ENCODE results near the gene WDPCP.
"Not testable (repeated sequence)": the region's sequence is repeated elsewhere in the genome, so short reads cannot be mapped to it uniquely, and the experiment has no call there.

WDPCP gene

GRCh38 chr2:63344575-63345284 is 243.5 kb downstream of the WDPCP start:
- H3K4me3 ChIP-seq (ENCODE audit: low read depth, low read length), result no peak overlapping the region
- TF ChIP-seq CTCF (IDR thresholded peaks at IDR 0.05; ENCODE audit: insufficient read depth, low read depth, low read length, missing control alignments), result no peak
- peak; percentile 37 for DNase-seq (ENCODE audit: low read depth)

GRCh38 chr2:63343397-63344109 is 244.7 kb downstream of the WDPCP start:
- H3K4me3 ChIP-seq (ENCODE audit: low read depth, low read length), result no peak overlapping the region
- TF ChIP-seq CTCF (IDR thresholded peaks at IDR 0.05; ENCODE audit: insufficient read depth, low read depth, low read length, missing control alignments), result no peak
- DNase-seq (ENCODE audit: low read depth), result no peak

- TF ChIP-seq CTCF (IDR thresholded peaks at IDR 0.05; ENCODE audit: insufficient read depth, low read depth, low read length, missing control alignments), result no peak
- DNase-seq (ENCODE audit: low read depth), result no peak
- no peak overlapping the region for H3K4me3 ChIP-seq (ENCODE audit: low read depth, low read length)
Measured at GRCh38 chr2:63340443-63340842, 247.8 kb downstream of the WDPCP start.

GRCh38 chr2:63334910-63335309 is 253.4 kb downstream of the WDPCP start:
- no peak for TF ChIP-seq CTCF (IDR thresholded peaks at IDR 0.05; ENCODE audit: insufficient read depth, low read depth, low read length, missing control alignments)
- DNase-seq (ENCODE audit: low read depth), result no peak
- H3K4me3 ChIP-seq (ENCODE audit: low read depth, low read length), result no peak overlapping the region

- DNase-seq (ENCODE audit: low read depth), result no peak
- TF ChIP-seq CTCF (IDR thresholded peaks at IDR 0.05; ENCODE audit: insufficient read depth, low read depth, low read length, missing control alignments), result no peak
- no peak overlapping the region for H3K4me3 ChIP-seq (ENCODE audit: low read depth, low read length)
Measured at GRCh38 chr2:63326473-63326872, 261.8 kb downstream of the WDPCP start.

GRCh38 chr2:63323662-63324061 is 264.6 kb downstream of the WDPCP start:
- not testable (repeated sequence) for DNase-seq (ENCODE audit: low read depth); H3K4me3 ChIP-seq (ENCODE audit: low read depth, low read length)

GRCh38 chr2:63321973-63322372 is 266.3 kb downstream of the WDPCP start:
- not testable (repeated sequence) for H3K4me3 ChIP-seq (ENCODE audit: low read depth, low read length); DNase-seq (ENCODE audit: low read depth)

- no peak for TF ChIP-seq CTCF (IDR thresholded peaks at IDR 0.05; ENCODE audit: insufficient read depth, low read depth, low read length, missing control alignments)
- H3K4me3 ChIP-seq (ENCODE audit: low read depth, low read length), result no peak overlapping the region
- DNase-seq (ENCODE audit: low read depth), result no peak
Measured at GRCh38 chr2:63320669-63321068, 267.6 kb downstream of the WDPCP start.

Data from GM12865 (cell line).